Activated CD8-positive, alpha-beta T cell treated with anti-CD3 and anti-CD28 coated beads, Interleukin-2, amount 10 ng/mL, durations not matched to agents 7 days and 5 days (primary cell): ENCODE measurements around the gene CASZ1. TPM values are rescaled to one million over a fixed set of nuclear protein-coding genes. Genes with fewer than 3 reads are reported as not detected.
A peak's percentile ranks its signal among the peaks of the same experiment; 100 is the strongest.

Source experiments
- ATAC-seq: fragments of 150-1000 bp; cut with Tn5 transposase; one replicate; pipeline ENCODE4 v1.10.0; 2021; ENCODE audit warnings: moderate library complexity
- CTCF ChIA-PET: fragments of 350-600 bp; sonication (Branson Sonifier 250); formaldehyde crosslinking; loops from one replicate; lab custom pipeline; 2021; ENCODE audit warnings: antibody characterized with exemption; lab: Charles Lee
- POLR2A ChIA-PET: fragments of 350-600 bp; sonication (Branson Sonifier 250); formaldehyde crosslinking; loops from one replicate; lab custom pipeline; 2021; ENCODE audit warnings: antibody characterized with exemption; lab: Charles Lee
- DNase-seq: peaks from one replicate; pipeline ENCODE4 v3.0.0-alpha.2; 2020
- H3K27ac Mint-ChIP-seq: one replicate; pipeline ENCODE4 v1.8.0; 2021; ENCODE audit warnings: mild to moderate bottlenecking, mixed read lengths
- H3K27me3 Mint-ChIP-seq: one replicate; pipeline ENCODE4 v1.8.0; 2021; ENCODE audit warnings: low read depth, mixed read lengths
- H3K36me3 Mint-ChIP-seq: one replicate; pipeline ENCODE4 v1.8.0; 2021; ENCODE audit warnings: low read depth, mixed read lengths
- H3K4me1 Mint-ChIP-seq: one replicate; pipeline ENCODE4 v1.8.0; 2021; ENCODE audit warnings: low read depth, mixed read lengths
- H3K4me3 Mint-ChIP-seq: one replicate; pipeline ENCODE4 v1.8.0; 2021; ENCODE audit warnings: mild to moderate bottlenecking, mixed read lengths
- H3K9me3 Mint-ChIP-seq: one replicate; pipeline ENCODE4 v1.8.0; 2022; ENCODE audit warnings: mixed read lengths; ENCODE audit not compliant: insufficient read depth
- total RNA-seq, 2 experiments: library from RNA; stranded (reverse); gene quantifications; one replicate each; pipeline ENCODE4 v1.2.3, GENCODE V29; 2021

The CASZ1 gene
- total RNA-seq, 2 experiments from 2014 or later, result 9.9 to 10.2 TPM

DNA sequence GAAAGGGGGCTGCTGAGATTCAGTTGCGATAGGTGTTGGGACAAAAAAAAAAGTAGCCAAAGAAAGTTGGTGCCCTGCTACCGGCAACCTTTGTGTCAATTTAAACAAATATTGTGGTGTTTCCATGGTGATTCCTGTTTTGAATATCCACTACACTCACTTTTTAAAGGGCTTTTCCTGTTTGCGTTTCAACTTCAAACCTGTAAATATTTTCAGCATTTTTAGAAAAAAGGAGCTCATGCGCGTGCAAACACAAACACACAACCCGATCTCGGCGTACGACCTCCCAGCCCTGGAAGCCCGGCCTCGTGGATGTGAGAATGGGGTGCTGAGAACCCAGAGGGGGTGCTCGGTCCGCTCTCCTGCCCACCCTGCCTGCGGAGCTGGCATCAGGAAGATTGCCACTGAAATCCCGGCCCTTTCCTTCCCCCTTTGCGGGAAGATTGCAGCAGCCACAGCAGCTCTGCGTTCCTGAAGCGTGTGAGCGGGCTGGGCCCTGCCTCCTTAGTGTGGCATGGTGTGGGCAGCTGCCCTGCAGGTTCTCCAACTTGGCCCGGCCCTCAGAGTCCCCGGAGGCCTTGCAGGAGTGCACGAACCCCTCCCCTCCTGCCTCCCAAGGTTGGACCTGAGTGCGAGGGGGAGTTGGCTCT, 34.8 kb downstream of the CASZ1 start:
- no peak overlapping the region for H3K27ac Mint-ChIP-seq
- ChIA-PET POLR2A (no interaction called here), CTCF (interaction anchor here (1.5 kb wide), 1 partner anchor 8 kb away, joined by 4 read pairs; no protein-coding TSS in a partner anchor)
- ATAC-seq, result no peak
- no peaks in the 10 kb centered on the region for H3K36me3 Mint-ChIP-seq
- no peaks in the 10 kb centered on the region for H3K9me3 Mint-ChIP-seq
- no peaks in the 10 kb centered on the region for H3K27me3 Mint-ChIP-seq
- no peak for DNase-seq
- no peak overlapping the region for H3K4me3 Mint-ChIP-seq
- H3K4me1 Mint-ChIP-seq, result peaks cover 2% of the 10 kb centered on the region

GRCh38 chr1:10760566-10761502, 35.6 kb downstream of the CASZ1 start:
- ChIA-PET CTCF (no interaction called here), POLR2A (no interaction called here)
- Mint-ChIP-seq H3K27ac (no peak overlapping the region), H3K4me3 (no peak overlapping the region), H3K36me3 (no peaks in the 10 kb centered on the region), H3K27me3 (no peaks in the 10 kb centered on the region), H3K9me3 (no peaks in the 10 kb centered on the region), H3K4me1 (peaks cover 2% of the 10 kb centered on the region)
- DNase-seq (no peak), ATAC-seq (no peak)

DNA sequence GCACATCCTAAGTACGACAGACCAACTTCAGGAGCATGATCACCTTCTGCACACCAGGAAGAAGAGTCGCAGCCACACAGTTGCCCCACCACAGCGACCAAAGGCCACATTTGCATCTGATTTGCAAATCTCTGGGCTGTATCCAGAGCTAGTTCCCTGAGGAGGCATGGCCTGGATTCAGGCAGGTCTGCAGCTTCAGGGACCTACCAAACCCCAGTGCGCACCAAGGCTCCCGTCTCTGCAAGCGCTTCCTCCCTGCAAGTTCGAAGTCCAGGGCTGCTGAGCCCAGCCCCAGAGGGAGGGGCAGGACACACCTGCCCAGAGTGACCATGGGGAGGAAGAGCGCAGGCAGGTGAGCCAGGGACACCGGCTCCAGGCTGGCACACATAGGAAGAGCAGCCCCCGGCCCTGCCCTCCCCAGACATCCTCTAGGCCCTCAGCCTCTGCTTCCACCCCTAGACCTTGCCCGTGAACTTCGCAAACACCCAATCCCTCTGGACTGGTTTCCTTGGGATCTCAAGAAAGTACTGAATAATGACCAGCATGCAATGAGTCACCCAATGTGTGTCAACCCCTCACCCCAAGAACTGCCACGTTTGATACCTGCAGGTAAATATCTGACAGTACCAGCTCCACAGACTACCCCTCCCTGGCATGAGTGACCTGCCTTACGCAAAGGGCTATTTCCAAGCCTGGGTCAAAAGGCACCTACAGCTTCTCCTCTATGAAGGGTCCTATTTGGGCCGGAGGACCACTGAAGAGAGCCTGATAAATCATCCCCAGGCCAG, 36.8 kb downstream of the CASZ1 start:
- ATAC-seq, result no peak
- Mint-ChIP-seq H3K27ac (no peak overlapping the region), H3K4me3 (no peak overlapping the region), H3K4me1 (peaks cover 2% of the 10 kb centered on the region), H3K9me3 (no peaks in the 10 kb centered on the region), H3K27me3 (no peaks in the 10 kb centered on the region), H3K36me3 (no peaks in the 10 kb centered on the region)
- ChIA-PET POLR2A (no interaction called here), CTCF (no interaction called here)
- no peak for DNase-seq

GRCh38 chr1:10756842-10757241, 39.6 kb downstream of the CASZ1 start:
- Mint-ChIP-seq H3K4me1 (peaks cover 2% of the 10 kb centered on the region), H3K27ac (no peak overlapping the region), H3K4me3 (no peak overlapping the region), H3K27me3 (peaks cover 2% of the 10 kb centered on the region), H3K36me3 (no peaks in the 10 kb centered on the region), H3K9me3 (no peaks in the 10 kb centered on the region)
- POLR2A ChIA-PET, result no interaction called here
- DNase-seq (no peak), ATAC-seq (no peak)
- CTCF ChIA-PET, result no interaction called here

- Mint-ChIP-seq H3K36me3 (no peaks in the 10 kb centered on the region), H3K4me1 (peaks cover 2% of the 10 kb centered on the region)
- ATAC-seq, result peak; percentile 93
Measured at GRCh38 chr1:10755970-10756521, 40.4 kb downstream of the CASZ1 start.

GRCh38 chr1:10754568-10755329, 41.7 kb downstream of the CASZ1 start:
- peaks cover 2% of the 10 kb centered on the region for H3K4me1 Mint-ChIP-seq
- ChIA-PET POLR2A (no interaction called here), CTCF (no interaction called here)
- peaks cover 2% of the 10 kb centered on the region for H3K27me3 Mint-ChIP-seq
- DNase-seq (no peak), ATAC-seq (no peak)
- no peak overlapping the region for H3K4me3 Mint-ChIP-seq
- no peaks in the 10 kb centered on the region for H3K9me3 Mint-ChIP-seq
- no peak overlapping the region for H3K27ac Mint-ChIP-seq
- no peaks in the 10 kb centered on the region for H3K36me3 Mint-ChIP-seq

More at GRCh38 chr1:10755970-10756521, 40.4 kb downstream of the CASZ1 start:
- peaks cover 2% of the 10 kb centered on the region for H3K27me3 Mint-ChIP-seq
- no peak overlapping the region for H3K27ac Mint-ChIP-seq
- ChIA-PET POLR2A (no interaction called here), CTCF (no interaction called here)
- peak; percentile 67 for DNase-seq
- H3K4me3 Mint-ChIP-seq, result no peak overlapping the region
- no peaks in the 10 kb centered on the region for H3K9me3 Mint-ChIP-seq

DNA sequence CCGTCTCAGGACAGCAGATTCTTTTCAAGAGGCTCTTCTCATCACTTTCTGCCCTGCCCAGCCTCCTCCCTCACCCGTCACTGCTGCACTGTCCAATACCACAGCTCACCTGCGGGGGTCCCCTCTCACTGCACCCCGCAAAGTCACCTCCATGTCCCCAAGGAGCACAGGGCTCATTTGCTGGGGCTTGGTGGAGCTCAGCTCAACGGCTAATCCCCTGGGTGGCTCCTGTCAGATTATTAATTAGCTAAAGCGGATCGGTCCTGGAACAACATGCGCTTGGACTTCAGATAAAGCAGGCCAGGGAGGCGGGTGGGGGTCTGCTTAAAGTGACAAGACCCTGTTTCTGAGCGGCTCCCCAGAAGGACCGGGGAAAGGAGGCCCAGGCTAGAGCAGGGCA, 43.1 kb downstream of the CASZ1 start:
- H3K4me1 Mint-ChIP-seq, result peaks cover 2% of the 10 kb centered on the region
- no peaks in the 10 kb centered on the region for H3K9me3 Mint-ChIP-seq
- H3K4me3 Mint-ChIP-seq, result no peak overlapping the region
- no peaks in the 10 kb centered on the region for H3K36me3 Mint-ChIP-seq
- POLR2A ChIA-PET, result no interaction called here
- peak; percentile 28 for DNase-seq
- no peak for ATAC-seq
- H3K27ac Mint-ChIP-seq, result no peak overlapping the region
- H3K27me3 Mint-ChIP-seq, result peaks cover 2% of the 10 kb centered on the region
- CTCF ChIA-PET, result interaction anchor here (1.3 kb wide), 1 partner anchor 9 kb away, joined by 4 read pairs; no protein-coding TSS in a partner anchor

GRCh38 chr1:10751561-10752085, 44.8 kb downstream of the CASZ1 start:
- CTCF ChIA-PET, result no interaction called here
- no peaks in the 10 kb centered on the region for H3K36me3 Mint-ChIP-seq
- POLR2A ChIA-PET, result interaction anchor here (0.7 kb wide), 1 partner anchor 28 kb away, joined by 3 read pairs; no protein-coding TSS in a partner anchor

GRCh38 chr1:10751160-10751559, 45.3 kb downstream of the CASZ1 start:
- H3K4me1 Mint-ChIP-seq, result no peaks in the 10 kb centered on the region
- no peak overlapping the region for H3K27ac Mint-ChIP-seq
- H3K36me3 Mint-ChIP-seq, result no peaks in the 10 kb centered on the region
- CTCF ChIA-PET, result no interaction called here
- H3K27me3 Mint-ChIP-seq, result peaks cover 2% of the 10 kb centered on the region
- H3K9me3 Mint-ChIP-seq, result no peaks in the 10 kb centered on the region
- DNase-seq, result no peak
- H3K4me3 Mint-ChIP-seq, result no peak overlapping the region
- POLR2A ChIA-PET, result interaction anchor here (0.7 kb wide), 1 partner anchor 27 kb away, joined by 3 read pairs; no protein-coding TSS in a partner anchor
- no peak for ATAC-seq

More at GRCh38 chr1:10751561-10752085, 44.8 kb downstream of the CASZ1 start:
- no peaks in the 10 kb centered on the region for H3K9me3 Mint-ChIP-seq
- no peaks in the 10 kb centered on the region for H3K4me1 Mint-ChIP-seq
- DNase-seq (no peak), ATAC-seq (no peak)
- H3K27me3 Mint-ChIP-seq, result peaks cover 2% of the 10 kb centered on the region
- no peak overlapping the region for H3K27ac Mint-ChIP-seq
- no peak overlapping the region for H3K4me3 Mint-ChIP-seq

- ChIA-PET CTCF (no interaction called here), POLR2A (interaction anchor here (0.7 kb wide), 1 partner anchor 477 kb away, joined by 3 read pairs; no protein-coding TSS in a partner anchor)
- ATAC-seq (no peak), DNase-seq (no peak)
- Mint-ChIP-seq H3K27ac (no peak overlapping the region), H3K4me1 (no peaks in the 10 kb centered on the region), H3K36me3 (no peaks in the 10 kb centered on the region), H3K4me3 (no peak overlapping the region), H3K9me3 (no peaks in the 10 kb centered on the region), H3K27me3 (no peaks in the 10 kb centered on the region)
Measured at GRCh38 chr1:10745886-10746455, 50.5 kb downstream of the CASZ1 start.
